Right lobe of liver (tissue), 6 donors: ENCODE measurements around the gene GCGR. TPM values are rescaled to one million over a fixed set of nuclear protein-coding genes. Genes with fewer than 3 reads are reported as not detected.

Experiments used
- ATAC-seq, 4 donors: fragments of 200-7000 bp; cut with Tn5 transposase; one replicate each; pipeline ENCODE4 v1.9.1; 2020; ENCODE audit warnings: mild to moderate bottlenecking in 4 of 4, moderate library complexity in 4 of 4
- DNase-seq, 3 donors: peaks; one replicate each; pipeline ENCODE4 v3.0.0-alpha.2; 2020
- H3K27ac ChIP-seq, 3 donors: fragments of 200-600 bp; one replicate each; pipeline ENCODE4 v1.8.0; 2022
- H3K27me3 ChIP-seq, 2 donors: fragments of 200-600 bp; one replicate each; pipeline ENCODE4 v1.8.0; 2022
- H3K36me3 ChIP-seq, 4 donors: fragments of 200-600 bp; sonication (generic) in 1 of 4; one replicate each; pipeline versions ENCODE4 v1.5.1 to v1.8.0; 2017 to 2022; ENCODE audit warnings: control low read depth in 1 of 4
- H3K4me1 ChIP-seq, 4 donors: fragments of 200-600 bp; sonication (generic) in 1 of 4; one replicate each; pipeline versions ENCODE4 v1.5.1 to v1.8.0; 2017 to 2022; ENCODE audit warnings: control low read depth in 1 of 4
- H3K4me3 ChIP-seq, 3 donors: fragments of 200-600 bp; one replicate each; pipeline ENCODE4 v1.8.0; 2022
- H3K9me3 ChIP-seq, 4 donors: fragments of 200-600 bp; sonication (generic) in 1 of 4; one replicate each; pipeline versions ENCODE4 v1.5.1 to v1.8.0; 2017 to 2022; ENCODE audit warnings: control low read depth in 1 of 4
- POLR2A ChIP-seq: fragments of 450-650 bp; IDR thresholded peaks from one replicate; pipeline ENCODE4 v1.6.1; 2017; ENCODE audit warnings: antibody characterized with exemption, mild to moderate bottlenecking
- WGBS: methylation state at CpG from one replicate; pipeline ENCODE4 v1.1.6; 2018; ENCODE audit warnings: low coverage, low lambda C conversion rate; ENCODE audit not compliant: insufficient coverage; ENCODE audit errors: missing lambda C conversion rate; 5-methylcytosine and 5-hydroxymethylcytosine counted together
- intact Hi-C, 2 donors: fragments of 100-400 bp; cut with DNase I; formaldehyde crosslinking; loops; one replicate each; pipeline versions ENCODE4 v1.11.2 to v1.14.1; 2022
- total RNA-seq, 6 experiments: library from RNA; depleted of rRNA in 2 of 6; stranded (reverse); fragments of >200 nt in 2 of 6; fragmentation: NEBNext Ultra II Directional in 3 of 6; extraction: Animal tissue kit (Norgen Biotek cat#: 25700) in 3 of 6; gene quantifications; one replicate each; pipeline versions ENCODE4 v1.1.0 to v1.2.4, GENCODE V29; 2016 to 2023
- TF ChIP-seq, protein P1 (sequence below), 4 donors: fragments of 200-600 bp in 3 of 4; fragments of 450-650 bp in 1 of 4; IDR thresholded peaks; one replicate each; pipeline versions ENCODE4 v1.5.1 to v1.8.0; 2016 to 2022; ENCODE audit warnings: antibody characterized with exemption in 4 of 4, mild to moderate bottlenecking in 2 of 4
- donor health status: DM: no; HTN: yes; CAD: no.
- donor health status: DM: no; HTN: no; CAD: no.
- donor health status: DM: no; HTN: no; CAD: no.
- donor health status: DM: no; HTN: yes; CAD: no.
- donor health status: DM: no; HTN: yes; CAD: no.

The GCGR gene
- total RNA-seq, 6 experiments from 2014 or later, result 39.5 to 146 (median 68.5) TPM

DNA sequence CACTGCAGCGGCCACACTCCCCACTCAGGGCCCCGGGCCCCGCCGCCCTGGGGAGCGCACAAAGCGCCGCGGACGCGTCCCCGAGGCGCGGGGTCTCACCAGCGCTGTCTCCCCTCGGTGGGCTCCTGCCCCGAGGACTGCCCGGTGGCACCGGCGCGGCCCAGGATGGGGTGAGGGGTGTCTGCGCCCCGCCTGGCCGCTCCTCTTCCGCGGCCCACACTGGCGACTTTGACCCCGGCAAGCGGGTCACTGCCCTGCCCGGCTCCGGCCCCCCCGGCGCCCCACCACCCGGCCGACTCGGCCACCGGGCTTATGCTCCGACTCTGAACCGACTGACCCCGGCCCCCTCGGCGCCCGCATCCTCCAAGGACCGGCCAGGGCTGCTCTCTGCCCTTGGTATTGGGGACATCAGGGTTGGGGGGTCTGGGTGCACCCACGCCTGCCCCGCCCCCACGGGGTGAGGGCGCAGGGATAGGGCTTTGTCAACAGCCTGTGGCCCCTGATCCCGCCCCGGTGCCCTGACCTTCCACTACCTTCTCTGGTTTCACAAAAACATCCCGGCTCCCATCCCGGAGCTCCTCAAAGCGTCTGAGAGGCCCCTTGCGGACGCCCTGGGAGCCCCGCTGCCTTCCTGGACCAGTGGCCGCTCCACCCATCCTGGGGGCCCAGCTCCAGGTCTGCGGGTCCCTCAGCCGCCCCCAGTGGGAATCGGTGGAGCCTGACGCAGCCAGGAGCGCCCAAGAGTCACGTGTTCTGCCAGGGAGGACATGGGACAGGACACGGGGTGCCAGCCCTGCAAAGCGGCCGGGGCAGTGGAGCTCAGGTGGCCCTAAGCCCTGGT lies 829 bp downstream of the GCGR start:
- TF ChIP-seq, protein P1, sequence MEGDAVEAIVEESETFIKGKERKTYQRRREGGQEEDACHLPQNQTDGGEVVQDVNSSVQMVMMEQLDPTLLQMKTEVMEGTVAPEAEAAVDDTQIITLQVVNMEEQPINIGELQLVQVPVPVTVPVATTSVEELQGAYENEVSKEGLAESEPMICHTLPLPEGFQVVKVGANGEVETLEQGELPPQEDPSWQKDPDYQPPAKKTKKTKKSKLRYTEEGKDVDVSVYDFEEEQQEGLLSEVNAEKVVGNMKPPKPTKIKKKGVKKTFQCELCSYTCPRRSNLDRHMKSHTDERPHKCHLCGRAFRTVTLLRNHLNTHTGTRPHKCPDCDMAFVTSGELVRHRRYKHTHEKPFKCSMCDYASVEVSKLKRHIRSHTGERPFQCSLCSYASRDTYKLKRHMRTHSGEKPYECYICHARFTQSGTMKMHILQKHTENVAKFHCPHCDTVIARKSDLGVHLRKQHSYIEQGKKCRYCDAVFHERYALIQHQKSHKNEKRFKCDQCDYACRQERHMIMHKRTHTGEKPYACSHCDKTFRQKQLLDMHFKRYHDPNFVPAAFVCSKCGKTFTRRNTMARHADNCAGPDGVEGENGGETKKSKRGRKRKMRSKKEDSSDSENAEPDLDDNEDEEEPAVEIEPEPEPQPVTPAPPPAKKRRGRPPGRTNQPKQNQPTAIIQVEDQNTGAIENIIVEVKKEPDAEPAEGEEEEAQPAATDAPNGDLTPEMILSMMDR (IDR thresholded peaks at IDR 0.05), result no peak
- no peak for TF ChIP-seq POLR2A
- peak overlapping the region in 2 of 3 donors; percentile 79 to 80 for H3K27ac ChIP-seq
- H3K9me3 ChIP-seq, result no peaks in the 10 kb centered on the region
- peak; percentile 68 to 78 (median 76) for ATAC-seq
- peak overlapping the region; percentile 54 to 86 (median 70) for H3K4me3 ChIP-seq
- peaks cover 0 to 17% (median 6%) of the 10 kb centered on the region in 4 donors for H3K4me1 ChIP-seq
- peak; percentile 57 to 87 (median 82) for DNase-seq
- H3K36me3 ChIP-seq, result no peaks in the 10 kb centered on the region
- intact Hi-C loops, result no loop called here
- WGBS, result 8% methylated on average over 12 of the region's 65 CpGs
- H3K27me3 ChIP-seq, result no peaks in the 10 kb centered on the region

DNA sequence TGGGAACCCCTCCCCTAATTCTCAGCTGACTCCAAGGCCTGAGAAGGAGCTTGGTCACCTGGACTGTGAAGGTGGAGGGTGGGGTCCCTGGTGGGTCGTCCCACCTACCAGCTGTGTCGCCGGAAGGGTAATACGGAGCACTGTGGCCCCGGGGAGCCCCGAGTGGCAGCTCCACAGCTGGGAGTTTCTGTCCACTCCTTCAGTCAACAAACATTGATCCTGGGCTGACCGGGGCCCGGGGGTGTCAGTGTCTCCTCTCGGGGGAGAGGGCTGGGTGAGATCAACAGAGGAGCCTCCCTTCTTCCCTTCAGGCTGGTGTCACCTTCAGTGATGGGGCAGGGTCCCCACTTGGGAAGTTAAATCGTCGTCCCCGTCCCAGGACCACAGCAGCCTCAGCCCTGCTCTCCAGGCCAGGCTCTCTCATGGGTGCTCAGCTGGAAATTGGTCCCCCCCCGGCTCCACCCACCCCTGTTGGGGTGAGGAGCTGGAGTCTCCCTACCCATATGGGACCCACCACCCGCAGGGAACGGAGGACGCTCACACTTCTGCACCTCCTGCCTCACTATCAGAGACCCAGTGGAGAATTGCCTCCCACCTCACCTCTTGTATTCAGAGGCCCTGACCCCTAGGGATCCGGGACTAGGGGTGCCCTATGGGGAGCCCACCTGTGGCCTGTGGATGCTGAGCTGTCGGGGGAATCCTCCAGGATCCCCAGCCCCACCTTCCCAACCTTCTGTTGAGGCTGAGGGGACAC lies 1.9 kb downstream of the GCGR start:
- intact Hi-C loops, result no loop called here
- WGBS, result 40% methylated on average over 3 of the region's 18 CpGs
- no peaks in the 10 kb centered on the region for H3K27me3 ChIP-seq
- DNase-seq (peak in 1 of 3 donors; percentile 45), ATAC-seq (no peak)
- no peaks in the 10 kb centered on the region for H3K36me3 ChIP-seq
- H3K9me3 ChIP-seq, result no peaks in the 10 kb centered on the region
- peak overlapping the region in 1 of 3 donors; percentile 79 for H3K27ac ChIP-seq
- no peak for TF ChIP-seq POLR2A
- TF ChIP-seq, protein P1 (IDR thresholded peaks at IDR 0.05), result no peak
- H3K4me1 ChIP-seq, result peaks cover 0 to 17% (median 6%) of the 10 kb centered on the region in 4 donors
- peak overlapping the region in 2 of 3 donors; percentile 70 to 86 for H3K4me3 ChIP-seq

DNA sequence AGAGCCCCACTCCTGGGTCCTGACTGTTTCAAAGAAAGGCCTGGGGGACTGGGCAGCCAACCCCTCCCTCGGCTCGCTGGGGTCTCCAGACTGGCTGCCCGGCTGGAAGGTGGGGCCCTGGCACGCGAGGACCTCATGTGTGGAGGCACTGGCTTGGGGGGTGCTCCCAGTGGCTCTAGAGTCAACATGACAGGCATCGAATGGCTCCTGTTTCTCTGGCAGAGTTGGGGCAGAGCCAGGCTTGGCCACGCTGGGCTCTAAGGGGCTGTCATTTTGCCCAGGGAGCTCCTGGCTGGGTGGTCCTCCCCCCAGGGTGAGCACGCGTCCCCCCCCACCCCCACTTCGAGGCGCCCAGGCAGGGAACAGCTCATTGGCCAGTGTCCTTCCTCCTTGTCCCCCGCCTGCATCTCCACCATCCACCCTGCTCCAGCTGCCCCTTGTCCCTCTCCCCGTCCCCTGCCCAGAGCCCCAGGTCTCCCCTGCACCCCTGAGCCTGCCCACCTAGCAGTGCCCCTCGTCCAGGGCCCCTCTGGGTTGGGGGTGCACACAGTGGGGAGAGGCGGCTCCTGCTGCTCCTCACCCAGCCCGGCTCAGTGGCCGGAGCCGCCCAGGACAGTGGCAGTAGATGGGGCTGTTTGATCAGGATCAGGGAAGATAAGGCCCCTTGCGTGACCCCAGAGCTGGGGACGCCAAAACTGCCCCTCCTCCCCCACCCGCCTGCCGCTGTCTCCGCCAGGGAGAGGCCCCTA lies 2.7 kb downstream of the GCGR start:
- Histone ChIP-seq H3K4me1 (peaks cover 0 to 17% (median 6%) of the 10 kb centered on the region in 4 donors), H3K36me3 (peaks cover 0 to 3% (median 0%) of the 10 kb centered on the region in 4 donors), H3K27ac (peak overlapping the region in 1 of 3 donors; percentile 79), H3K27me3 (no peaks in the 10 kb centered on the region), H3K4me3 (no peak overlapping the region), H3K9me3 (no peaks in the 10 kb centered on the region)
- intact Hi-C loops, result no loop called here
- WGBS, result 40% methylated on average over 8 of the region's 23 CpGs
- DNase-seq (peak in 1 of 3 donors; percentile 45), ATAC-seq (no peak)
- TF ChIP-seq POLR2A, result no peak
- TF ChIP-seq, protein P1 (IDR thresholded peaks at IDR 0.05), result no peak

DNA sequence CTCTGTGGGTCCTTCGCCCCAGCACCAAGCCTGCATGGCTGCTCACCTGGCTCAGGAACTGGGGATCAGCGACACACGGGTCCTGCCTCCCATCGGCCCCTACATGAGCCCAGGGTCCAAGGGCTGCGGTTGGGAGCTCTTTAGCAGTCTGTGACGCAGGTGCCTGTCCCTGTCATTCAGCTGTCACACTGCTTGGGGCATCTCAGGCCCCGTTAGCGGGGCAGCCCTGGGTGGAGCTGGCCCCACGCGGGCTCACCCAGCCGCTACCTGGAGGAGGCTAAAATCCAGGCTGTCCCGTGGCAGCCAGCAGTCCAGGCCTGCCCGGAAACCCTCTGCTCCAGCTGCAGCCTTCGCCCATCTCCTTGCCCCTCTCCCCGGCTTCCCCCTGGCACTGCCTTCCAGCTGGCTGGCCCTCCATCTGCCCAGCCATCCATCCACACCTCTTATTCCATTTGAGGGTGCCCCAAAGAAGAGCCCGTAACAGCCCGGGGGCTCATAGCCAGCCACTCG lies 3.3 kb downstream of the GCGR start:
- DNase-seq, result peak in 1 of 3 donors; percentile 56
- H3K27me3 ChIP-seq, result no peaks in the 10 kb centered on the region

More for the DNA sequence above, 3.3 kb downstream of the GCGR start:
- Histone ChIP-seq H3K9me3 (no peaks in the 10 kb centered on the region), H3K27ac (no peak overlapping the region), H3K36me3 (peaks cover 0 to 3% (median 0%) of the 10 kb centered on the region in 4 donors), H3K4me3 (no peak overlapping the region), H3K4me1 (peaks cover 0 to 17% (median 5%) of the 10 kb centered on the region in 4 donors)
- TF ChIP-seq POLR2A, result no peak
- TF ChIP-seq, protein P1 (IDR thresholded peaks at IDR 0.05), result no peak
- intact Hi-C loops, result no loop called here
- 65% methylated on average over 3 of the region's 18 CpGs for whole genome bisulfite sequencing
- ATAC-seq, result no peak
